ENCODE measurements around the gene STAP2.

STAP2 gene

DNA sequence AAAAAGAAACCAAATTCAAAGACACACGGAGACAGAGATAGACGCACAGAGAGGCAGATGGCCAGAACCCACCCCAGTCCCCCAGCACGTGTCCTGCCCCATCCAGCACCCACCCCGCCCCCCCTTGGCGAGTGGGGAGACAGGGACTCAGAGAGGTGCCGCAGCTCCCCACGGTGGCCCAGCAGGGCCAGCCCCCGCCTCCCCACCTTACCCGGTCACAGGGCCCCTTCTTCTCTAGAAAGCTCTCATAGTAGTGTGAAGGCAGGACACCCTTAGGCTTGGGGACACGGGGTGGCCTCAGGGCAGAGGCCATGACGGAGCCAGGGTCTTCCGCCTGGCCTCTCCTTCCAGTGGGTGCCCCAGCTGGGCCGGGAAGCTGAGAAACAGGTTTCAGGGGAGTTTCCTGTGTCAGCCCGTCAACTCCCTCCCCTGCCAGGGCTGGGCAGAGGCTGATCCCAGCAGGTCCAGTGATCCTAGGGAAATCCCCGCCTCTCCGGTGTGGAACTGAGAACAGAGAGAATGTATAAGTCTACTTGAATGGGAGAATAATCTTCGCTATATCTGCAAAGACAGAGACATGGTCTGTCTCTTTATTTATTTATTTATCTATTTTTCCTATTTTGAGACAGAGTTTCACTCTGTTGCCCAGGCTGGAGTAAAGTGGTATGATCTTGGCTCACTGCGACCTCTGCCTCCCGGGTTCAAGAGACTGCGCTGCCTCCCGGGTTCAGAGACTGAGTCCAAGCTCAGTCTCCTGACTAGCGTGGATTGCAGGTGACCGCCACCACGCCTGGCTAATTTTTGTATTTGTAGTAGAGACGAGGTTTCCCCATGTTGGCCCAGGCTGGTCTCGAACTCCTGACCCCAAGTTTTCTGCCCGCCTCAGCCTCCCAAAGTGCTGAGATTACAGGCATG is at the start of gene STAP2:
TSS of gene STAP2 (minus strand) at position 387 of the 915 bp plus-strand sequence. CDS start at position 313, 74 bp downstream.
- DNase-seq (peak; percentile 64), ATAC-seq (no peak)

DNA sequence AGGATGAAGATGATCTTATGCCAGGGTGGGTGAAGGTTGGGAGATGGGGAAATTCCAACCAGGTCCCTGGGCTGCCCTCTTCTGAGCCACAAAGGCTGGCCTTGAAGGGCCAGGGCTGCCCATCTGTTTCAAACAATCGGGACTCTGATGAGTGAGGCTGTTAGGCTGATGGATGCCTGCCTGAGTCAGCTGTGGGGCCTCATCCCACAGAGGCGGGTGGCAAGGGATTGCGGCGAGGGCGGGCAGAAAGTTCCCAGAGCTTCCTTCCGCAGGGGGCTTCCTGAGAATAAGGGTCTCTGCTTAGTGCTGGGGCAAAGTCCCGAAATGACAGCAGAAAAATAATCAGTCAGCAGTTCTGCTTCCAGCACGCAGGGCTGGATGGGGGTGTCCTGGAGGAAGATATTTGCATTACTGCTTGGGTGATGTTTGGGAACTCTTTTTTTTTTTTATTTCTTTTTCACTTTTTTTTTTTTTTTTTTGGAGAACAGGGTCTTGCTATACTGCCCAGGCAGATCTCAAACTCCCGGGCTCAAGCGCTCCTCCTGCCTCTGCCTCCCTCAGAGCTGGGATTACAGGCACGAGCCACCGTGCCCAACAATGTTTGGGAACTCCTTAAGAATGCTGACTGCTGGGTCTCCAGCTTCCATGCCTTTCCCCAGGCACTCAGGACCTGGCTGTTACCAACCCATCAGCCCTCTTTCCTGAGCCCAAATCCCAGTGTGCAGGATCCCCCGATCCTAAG is 47.6 kb upstream of the STAP2 start:
- ATAC-seq, result no peak
- DNase-seq, result no peak

DNA sequence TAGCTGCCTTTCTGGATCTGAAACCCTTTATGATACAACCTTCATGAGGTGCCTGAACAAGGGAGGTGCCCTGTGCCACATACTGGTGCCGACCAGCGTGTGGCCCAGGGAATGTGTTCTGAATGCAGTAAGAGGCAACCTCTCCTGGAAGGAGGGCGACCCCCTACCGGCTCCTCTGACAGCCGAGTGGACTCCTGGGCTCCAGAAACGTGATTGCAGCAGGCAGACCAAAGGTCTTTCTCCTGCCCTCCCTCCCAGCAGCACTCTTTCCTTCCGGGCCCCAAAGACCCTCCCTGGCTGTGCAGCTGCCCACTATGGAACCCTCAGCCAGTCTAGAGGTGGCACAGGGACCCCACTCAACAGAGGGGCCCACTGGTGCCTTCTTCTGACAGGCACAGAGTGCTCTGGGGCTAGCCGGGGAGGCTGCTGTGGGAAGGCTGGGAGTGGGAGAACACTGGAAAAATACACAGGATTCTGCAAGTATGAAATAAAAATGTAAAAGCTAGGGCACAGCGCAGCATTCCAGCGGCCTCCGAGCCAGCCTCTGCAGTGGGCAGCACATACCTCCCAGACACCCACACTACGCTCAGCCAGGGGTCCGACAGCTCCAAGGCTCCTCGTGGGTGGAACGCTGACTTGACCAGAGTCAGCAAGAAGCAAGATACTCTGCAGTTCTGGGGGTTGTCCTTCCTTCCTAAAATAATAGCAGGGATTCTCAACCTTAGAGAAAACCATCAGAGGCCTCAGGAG is 46.8 kb upstream of the STAP2 start:
- no peak for ATAC-seq

GRCh38 chr19:4380254-4380727 is 41.7 kb upstream of the STAP2 start:
- ATAC-seq, result peak; percentile 44
- DNase-seq, result peak; percentile 61

More for the DNA sequence above, 46.8 kb upstream of the STAP2 start:
- no peak for DNase-seq

DNA sequence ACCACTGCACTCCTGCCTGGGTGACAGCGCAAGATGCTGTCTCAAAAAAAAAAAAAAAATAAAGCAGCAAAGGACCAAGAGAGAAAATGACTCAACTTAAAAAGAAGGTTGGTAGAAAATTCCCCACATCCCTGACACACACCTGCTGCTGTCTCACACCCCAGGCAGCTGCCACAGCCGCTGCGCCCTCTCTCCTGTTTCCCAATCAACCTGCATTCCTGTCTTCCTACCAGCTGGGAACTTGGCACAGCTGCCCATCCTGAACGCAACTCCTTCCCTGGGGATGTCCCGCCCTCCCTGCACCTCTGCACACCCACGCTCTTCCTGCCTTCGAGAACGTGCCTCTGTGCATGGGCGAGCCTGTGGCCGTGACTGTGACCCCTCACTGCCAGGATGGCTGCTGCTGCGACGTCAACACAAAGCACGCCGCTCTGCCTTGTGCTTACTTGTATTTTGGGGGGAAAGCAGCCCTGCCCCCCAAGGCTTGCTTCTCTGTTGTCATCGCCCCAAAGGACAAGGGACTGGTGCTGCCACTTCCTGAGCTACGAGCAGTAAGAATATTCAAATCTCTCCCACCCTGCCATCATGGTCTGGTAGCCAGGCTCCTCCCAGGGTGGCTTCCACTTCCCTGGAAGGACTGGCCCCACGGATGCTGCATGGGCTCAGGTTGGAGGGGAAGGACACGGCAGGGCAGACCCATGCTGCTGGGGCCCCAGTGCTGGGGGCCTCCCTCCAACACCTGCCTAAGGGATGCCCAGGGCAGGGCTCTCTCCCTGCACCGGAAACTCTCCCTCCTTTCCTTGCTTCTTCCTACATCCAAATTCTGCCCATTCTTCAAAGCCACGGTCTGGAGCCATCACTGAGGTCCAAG is 41.0 kb upstream of the STAP2 start:
- ATAC-seq (peak; percentile 70), DNase-seq (peak; percentile 68)

GRCh38 chr19:4378886-4379285 is 40.3 kb upstream of the STAP2 start:
- no peak for DNase-seq
- no peak for ATAC-seq

DNA sequence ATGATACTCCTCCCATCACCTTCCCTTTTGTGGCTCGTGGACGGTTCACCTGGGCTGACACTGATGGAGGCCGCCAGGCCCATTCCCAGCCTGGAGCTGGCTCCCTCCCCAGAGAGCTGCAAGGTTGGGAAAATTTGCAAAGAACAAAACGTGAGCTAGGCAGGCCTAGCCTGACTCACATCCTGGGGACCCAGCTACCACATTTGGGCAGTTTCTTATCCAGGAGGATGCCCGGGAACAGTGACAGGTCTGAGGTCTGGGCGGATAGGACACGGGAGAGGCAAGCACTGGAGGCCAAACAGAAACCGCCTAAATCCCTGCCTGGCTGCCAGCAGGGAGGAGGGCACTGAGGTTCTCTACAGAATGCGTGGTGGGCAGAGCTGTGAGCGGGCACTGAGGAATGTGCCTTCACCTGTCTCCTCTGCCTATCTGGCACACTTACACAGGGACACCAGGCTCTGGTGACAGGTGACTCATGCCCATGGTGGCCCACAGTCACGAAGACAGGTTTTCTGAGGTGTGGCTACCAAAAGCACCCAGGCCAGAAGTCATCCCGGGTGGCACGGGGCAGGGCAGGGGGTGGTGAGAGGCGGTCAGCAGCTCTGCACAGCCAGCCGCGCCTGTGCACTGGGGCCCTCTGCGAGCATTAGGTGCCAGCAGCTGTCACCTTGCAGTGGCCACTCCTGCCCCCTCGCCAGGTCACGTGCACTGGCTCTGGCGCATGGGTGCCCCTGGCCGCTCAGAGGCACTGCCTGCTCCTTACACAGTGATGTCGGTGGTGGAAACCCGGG is 38.6 kb upstream of the STAP2 start:
- DNase-seq (no peak), ATAC-seq (no peak)

- DNase-seq (no peak), ATAC-seq (no peak)
These were observed 38.0 kb upstream of the STAP2 start for GRCh38 chr19:4376671-4376990.

GRCh38 chr19:4376028-4376670 is 37.5 kb upstream of the STAP2 start:
- no peak for DNase-seq
- no peak for ATAC-seq

- DNase-seq, result peak; percentile 27
- no peak for ATAC-seq
These were observed 36.8 kb upstream of the STAP2 start for GRCh38 chr19:4375164-4376027.

GRCh38 chr19:4374498-4375163 is 36.0 kb upstream of the STAP2 start:
- DNase-seq (no peak), ATAC-seq (no peak)

- DNase-seq (no peak), ATAC-seq (no peak)
These were observed 35.2 kb upstream of the STAP2 start for GRCh38 chr19:4373601-4374497.

GRCh38 chr19:4373013-4373367 is 34.4 kb upstream of the STAP2 start:
- no peak for ATAC-seq

GRCh38 chr19:4372165-4373012 is 33.8 kb upstream of the STAP2 start:
- ATAC-seq (no peak), DNase-seq (no peak)

More at GRCh38 chr19:4373013-4373367, 34.4 kb upstream of the STAP2 start:
- no peak for DNase-seq

GRCh38 chr19:4371247-4372164 is 32.9 kb upstream of the STAP2 start:
- ATAC-seq (no peak), DNase-seq (no peak)
